Measurements from ENCODE around the gene ANKMY2.
"Not testable (repeated sequence)": the region's sequence is repeated elsewhere in the genome, so short reads cannot be mapped to it uniquely, and the experiment has no call there.

Gene ANKMY2

GRCh38 chr7:16659854-16660497 is 14.4 kb upstream of the ANKMY2 start:
- not testable (repeated sequence) for ATAC-seq, DNase-seq

- ATAC-seq (no peak), DNase-seq (no peak)
Measured at GRCh38 chr7:16657656-16658279, 12.2 kb upstream of the ANKMY2 start.

- ATAC-seq (no peak), DNase-seq (no peak)
Measured at GRCh38 chr7:16656141-16656540, 10.6 kb upstream of the ANKMY2 start.

DNA sequence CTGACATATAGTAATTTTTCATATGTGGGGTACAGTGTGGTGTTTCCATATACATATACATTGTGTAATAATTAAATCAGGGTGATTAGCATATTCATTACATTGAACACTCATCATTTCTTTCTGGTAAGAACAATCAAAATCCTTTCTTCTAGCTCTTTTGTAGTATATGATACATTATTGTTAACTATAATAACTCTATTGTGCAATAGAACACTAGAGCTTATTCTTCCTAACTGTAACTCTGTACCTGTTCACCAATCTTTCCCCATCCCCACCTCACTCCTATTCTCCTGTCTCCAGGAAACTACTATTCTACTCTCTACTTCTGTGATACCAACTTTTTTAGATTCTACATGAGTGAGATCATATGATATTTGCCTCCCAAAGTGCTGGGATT is 9.8 kb upstream of the ANKMY2 start:
- ATAC-seq (no peak), DNase-seq (no peak)

GRCh38 chr7:16652888-16653287 is 7.3 kb upstream of the ANKMY2 start:
- no peak for ATAC-seq
- DNase-seq, result no peak

GRCh38 chr7:16652240-16652583 is 6.7 kb upstream of the ANKMY2 start:
- DNase-seq, result no peak
- ATAC-seq, result no peak

DNA sequence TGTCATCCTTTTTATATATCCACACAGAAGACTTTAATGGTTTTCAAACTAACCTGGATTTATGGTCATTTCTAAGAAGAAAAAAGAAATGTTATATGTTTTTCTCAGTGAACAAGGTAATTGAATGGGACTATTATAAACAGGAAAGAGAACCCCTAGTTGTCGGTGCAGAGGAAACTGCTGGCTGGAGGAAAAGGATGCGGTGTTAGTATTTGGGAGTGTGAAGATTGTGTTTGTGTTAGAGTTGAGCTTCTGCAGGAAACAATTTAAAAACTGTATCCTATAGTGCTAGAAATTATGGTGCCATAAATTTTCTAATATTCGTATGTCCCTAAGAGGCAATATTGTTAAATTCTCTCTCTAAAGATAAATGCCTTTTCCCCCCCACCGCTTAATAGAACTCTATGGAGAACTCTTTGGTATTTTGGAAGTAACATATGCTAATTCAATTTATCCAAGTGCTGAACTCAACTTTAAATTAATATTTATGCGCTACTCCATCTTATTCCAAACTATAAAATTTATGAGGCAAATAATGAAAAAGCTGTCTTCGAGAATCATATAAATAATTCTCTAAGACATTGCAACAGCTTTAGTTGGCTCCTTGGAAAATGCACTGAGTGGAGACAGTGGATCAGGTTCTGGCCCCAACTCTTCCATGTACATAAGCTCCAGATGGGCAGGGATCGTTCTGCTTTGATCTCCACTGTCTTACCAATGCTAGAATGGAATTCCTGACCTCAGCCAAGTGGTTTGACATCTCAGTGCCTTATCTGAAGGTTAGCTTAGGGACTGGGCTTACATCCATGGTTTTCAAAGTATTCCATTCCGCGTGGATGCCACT is 6.1 kb upstream of the ANKMY2 start:
- ATAC-seq (no peak), DNase-seq (no peak)

DNA sequence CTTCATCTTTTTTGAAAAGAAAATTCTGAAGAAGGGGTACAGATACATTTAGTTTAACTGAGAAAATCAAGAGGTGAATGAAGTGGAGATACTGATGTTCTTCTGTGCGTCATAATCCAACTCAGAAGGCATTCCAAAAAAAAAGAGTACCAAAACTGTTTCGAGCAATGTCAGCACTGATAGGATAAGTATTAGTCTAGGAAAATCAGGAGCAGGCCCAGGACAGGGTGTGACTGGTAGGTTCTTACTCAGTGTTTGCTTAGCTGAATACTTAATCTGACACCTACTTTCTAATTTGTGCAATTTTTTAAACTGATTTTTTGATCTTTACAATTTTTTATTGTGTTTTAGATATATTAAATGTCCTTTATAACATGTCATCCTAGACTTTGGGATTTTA is 4.7 kb upstream of the ANKMY2 start:
- ATAC-seq (no peak), DNase-seq (no peak)

GRCh38 chr7:16649196-16649595 is 3.6 kb upstream of the ANKMY2 start:
- ATAC-seq (no peak), DNase-seq (no peak)

DNA sequence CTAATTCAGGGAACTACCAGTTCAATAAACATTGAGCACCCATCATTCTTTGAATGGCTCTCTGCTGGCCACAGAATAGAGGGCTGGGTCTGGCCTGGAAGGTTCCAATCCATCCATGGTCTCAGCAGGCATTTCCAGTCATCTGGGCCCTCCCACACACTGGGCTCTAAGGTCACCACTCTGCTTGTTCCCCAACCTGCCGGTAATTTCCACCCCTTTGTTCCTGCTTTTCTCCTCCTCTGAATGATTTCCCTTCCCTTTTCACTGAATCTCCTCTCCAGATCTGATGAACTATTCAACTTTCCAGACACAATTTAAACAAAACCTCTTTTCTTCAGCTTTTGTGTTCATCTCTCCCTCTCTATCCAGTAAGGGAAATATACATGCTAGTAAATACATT is 3.0 kb upstream of the ANKMY2 start:
- ATAC-seq (no peak), DNase-seq (no peak)

- ATAC-seq (no peak), DNase-seq (no peak)
Measured at GRCh38 chr7:16647435-16647960, 1.9 kb upstream of the ANKMY2 start.

DNA sequence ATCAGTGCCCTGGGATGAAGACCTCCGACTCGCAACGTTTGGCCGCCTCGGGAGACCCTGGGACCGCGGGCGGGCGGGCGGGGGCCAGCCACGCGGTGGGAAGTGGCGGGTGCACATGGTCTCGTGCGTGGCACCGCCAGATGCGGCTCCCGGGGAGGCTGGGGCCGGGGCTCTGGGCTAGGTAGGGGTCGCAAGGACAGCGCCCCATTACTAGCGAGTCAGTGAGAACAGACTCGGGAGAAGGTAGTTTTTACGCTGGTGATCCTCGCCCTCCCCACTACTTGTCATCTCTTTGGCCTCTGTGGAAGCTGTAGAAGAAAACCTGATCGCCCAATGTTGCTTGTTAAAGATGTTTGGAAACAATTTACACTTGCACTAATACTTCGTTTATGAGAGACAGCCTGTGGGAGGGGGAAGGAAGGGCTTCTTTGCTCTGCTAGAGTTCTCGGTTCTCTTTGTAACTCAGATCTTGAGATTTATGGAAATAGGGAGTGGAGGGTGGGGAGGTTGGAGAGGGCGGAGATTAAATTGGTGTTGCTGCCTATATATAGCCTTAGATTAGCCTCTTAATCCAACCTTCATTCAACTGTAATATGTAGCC is 1.0 kb upstream of the ANKMY2 start:
- peak; percentile 9 for DNase-seq
- peak; percentile 1 for ATAC-seq

DNA sequence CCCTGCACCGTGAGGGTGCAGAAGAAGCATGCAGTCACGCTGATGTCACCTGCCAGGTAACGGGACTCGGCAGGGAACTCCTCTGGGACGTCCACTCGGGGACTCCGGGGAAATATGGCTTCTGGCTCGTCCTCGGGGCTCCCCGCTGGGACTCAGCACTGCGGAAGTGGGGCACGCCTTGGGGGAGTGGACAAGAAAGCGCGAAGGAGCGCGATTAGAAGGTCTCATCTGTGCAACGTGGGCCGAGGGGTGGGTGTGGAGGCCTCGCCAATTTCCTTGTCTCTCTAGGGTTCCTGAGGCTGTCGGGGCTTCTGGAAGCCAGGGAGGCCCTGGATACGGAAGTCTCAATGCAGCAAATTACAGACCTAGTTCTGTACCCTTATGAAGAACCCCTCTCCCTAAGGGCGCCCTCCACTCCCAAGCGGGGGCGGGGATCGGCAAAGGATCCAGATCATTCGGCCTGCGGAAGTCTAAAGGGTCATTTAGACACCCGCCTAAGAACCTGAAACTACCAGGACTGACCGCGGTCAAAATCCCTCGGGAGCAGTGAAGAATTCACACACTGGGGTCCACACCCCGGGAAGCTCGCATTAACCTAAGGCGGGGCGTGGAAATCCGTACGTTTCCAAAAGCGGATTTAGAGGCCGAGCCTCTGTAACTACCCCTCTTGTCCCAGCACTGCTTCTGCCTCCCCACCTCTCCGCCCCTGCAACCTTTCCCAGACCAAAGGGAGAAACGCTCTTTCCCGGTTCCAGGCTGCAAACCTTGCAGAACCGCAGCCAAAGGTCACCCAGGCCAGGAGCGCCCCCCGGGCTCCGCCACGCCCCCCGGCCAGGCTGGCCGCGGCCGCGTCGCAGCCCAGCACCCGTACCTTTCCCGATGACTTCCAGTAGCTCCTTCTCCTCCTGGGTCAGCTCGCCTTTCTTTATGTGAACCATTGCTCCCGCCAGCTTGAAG is 640 bp downstream of the ANKMY2 start:
- DNase-seq (peak; percentile 64), ATAC-seq (peak; percentile 30)

DNA sequence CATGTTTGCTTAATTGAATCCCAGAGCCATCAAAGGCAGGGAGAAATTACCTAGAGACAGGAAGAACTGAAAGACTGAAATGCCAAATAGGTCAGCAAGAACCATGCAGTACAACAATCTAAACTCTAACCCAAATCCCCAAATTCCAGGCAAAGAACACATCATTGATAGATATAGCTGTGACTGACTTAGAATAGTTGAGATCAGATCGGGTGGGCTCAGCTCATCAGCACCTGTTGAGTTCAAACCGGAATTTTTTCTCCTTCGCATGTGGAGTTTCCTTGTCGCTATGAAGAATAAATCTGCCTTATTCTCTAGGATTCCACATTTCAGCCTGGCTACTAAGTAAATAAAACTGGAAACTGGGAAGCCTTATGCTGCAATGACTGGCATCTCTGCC is 1.4 kb downstream of the ANKMY2 start:
- DNase-seq (no peak), ATAC-seq (no peak)

DNA sequence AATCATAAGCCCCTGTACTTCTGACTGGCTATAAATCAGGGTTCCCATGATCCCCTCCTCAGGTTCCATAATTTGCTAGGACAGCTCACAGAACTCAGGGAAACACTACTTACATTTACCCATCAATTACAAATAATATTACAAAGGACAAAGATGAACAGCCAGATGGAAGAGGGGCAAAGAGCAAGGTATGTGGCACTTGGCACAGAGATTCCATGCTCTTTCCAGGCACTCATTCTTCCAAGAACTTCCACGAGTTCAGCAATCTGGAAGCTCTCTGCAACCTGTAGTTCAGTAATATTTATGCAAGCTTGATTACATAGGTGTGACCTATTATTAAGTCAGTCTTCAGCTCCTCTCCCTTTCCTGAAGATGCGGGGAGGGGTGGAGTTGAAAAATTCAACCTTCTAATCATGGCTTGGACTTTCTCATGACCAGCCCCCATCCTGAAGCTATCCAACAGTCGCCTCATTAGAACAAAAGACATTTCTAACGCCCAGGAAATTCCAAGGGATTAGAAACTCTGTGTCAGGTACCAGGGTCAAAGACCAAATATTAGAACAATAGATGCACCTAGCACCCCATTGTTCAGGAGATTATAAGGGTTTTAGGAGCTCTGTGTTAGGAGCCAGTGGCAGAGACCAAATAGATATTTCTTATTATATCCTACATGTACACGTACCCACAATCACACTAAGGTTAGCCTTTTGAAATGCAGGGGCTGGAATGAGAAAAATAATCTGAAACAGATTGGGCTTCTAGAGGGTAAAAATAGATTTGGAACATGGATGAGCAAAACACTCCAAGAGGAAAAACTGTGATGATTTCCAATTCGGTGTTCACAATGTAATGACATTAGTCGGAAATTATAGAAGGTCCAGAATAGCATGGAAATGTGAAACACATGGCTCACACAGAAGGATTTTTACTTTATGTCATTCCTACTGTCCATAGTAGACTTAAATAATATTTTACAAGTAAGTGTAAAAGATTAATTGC is 7.0 kb downstream of the ANKMY2 start:
- no peak for DNase-seq
- ATAC-seq, result no peak

GRCh38 chr7:16637379-16637778 is 8.2 kb downstream of the ANKMY2 start:
- DNase-seq (no peak), ATAC-seq (no peak)

DNA sequence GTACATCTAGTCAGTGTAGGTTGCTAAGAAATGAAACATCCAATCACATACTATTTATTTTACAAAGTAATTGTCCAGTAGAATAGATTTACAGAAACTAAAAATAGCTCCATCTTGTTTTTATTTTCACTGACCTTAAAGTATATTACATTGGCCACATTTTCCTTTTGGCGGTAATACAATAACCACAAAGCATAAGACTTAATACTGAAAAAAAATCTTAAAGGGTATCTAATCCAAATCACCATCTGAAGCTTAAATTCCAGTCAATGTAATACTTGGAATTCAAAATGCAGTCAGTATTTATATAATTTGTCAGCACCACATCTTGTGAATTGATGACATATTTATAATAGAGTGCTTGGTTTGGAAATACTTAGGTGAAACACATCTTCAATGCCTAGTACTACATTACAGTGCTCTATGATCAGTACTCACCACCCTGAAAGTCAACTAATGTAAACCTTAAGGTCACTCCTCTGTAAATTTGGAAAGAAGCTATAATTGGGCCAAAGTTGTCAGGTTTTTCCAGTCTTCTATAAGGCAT is 8.9 kb downstream of the ANKMY2 start:
- ATAC-seq, result no peak
- DNase-seq, result no peak

DNA sequence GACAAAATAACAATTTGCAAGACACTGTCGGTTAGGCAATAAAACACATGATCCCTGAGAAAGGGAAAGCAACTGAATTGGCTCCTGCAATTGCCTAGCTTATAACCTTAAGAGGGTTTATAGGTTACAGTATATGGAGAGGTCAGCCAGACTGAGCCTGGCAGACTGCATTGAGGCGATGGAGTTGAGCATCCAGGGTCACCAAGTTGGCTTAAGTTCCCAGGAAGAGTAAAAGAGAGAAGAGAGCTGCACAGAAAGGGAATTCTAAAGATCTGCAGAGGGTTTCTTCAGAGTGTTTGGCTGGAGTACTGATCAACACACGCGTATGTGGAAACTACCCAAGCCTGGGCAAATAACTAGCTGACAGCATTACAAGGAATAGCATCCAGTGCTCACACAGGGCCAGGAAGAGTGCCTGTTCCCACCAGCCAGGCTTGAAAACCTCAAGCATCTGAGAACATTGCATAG is 11.2 kb downstream of the ANKMY2 start:
- ATAC-seq, result no peak
- no peak for DNase-seq

GRCh38 chr7:16630654-16631053 is 14.9 kb downstream of the ANKMY2 start:
- ATAC-seq (no peak), DNase-seq (no peak)

- DNase-seq, result no peak
- ATAC-seq, result no peak
Measured at GRCh38 chr7:16627236-16627635, 18.3 kb downstream of the ANKMY2 start.
